HepG2 (cell line): Measurements from ENCODE around the gene ARL2. TPM values are rescaled to one million over a fixed set of nuclear protein-coding genes. Genes with fewer than 3 reads are reported as not detected.

Experiments
- AKAP8 ChIP-seq: sonication (generic); formaldehyde crosslinking; IDR thresholded peaks from 2 replicates; pipeline ENCODE4 v1.5.1; 2020; ENCODE audit warnings: mild to moderate bottlenecking, missing genetic modification reagents
- CHD4 ChIP-seq: fragments of 200-600 bp; sonication (generic); IDR thresholded peaks from 2 replicates; pipeline ENCODE4 v1.7.0; 2017; ENCODE audit warnings: mild to moderate bottlenecking, low read length, borderline replicate concordance
- HOXA5 ChIP-seq: sonication (generic); formaldehyde crosslinking; IDR thresholded peaks from 2 replicates; pipeline ENCODE4 v1.4.0; 2020; ENCODE audit warnings: missing genetic modification reagents
- MXD4 ChIP-seq: IDR thresholded peaks from 2 replicates; pipeline ENCODE4 v1.6.1; 2016; ENCODE audit warnings: mild to moderate bottlenecking, missing biosample characterization, missing genetic modification reagents
- RAD21 ChIP-seq: fragments of 450-650 bp; formaldehyde crosslinking; IDR thresholded peaks from 2 replicates; pipeline ENCODE4 v1.5.0; 2020; ENCODE audit warnings: mild to moderate bottlenecking
- SMARCC2 ChIP-seq: fragments of 450-650 bp; IDR thresholded peaks from 2 replicates; pipeline ENCODE4 v1.6.1; 2017; ENCODE audit warnings: antibody characterized with exemption, mild to moderate bottlenecking
- SMC3 ChIP-seq: IDR thresholded peaks from 2 replicates; pipeline ENCODE4 v1.6.1; 2011; ENCODE audit warnings: low read length, improper control_type of control experiment
- STAG1 ChIP-seq: sonication (generic); formaldehyde crosslinking; IDR thresholded peaks from 2 replicates; pipeline ENCODE4 v1.4.0; 2020; ENCODE audit warnings: missing genetic modification reagents
- ZNF20 ChIP-seq: sonication (generic); formaldehyde crosslinking; IDR thresholded peaks from 2 replicates; pipeline ENCODE4 v1.4.0; 2020; ENCODE audit warnings: mild to moderate bottlenecking, moderate library complexity, missing genetic modification reagents
- ZNF274 ChIP-seq: sonication (generic); formaldehyde crosslinking; IDR thresholded peaks from 2 replicates; pipeline ENCODE4 v1.5.1; 2020; ENCODE audit warnings: mild to moderate bottlenecking, missing genetic modification reagents
- ZNF30 ChIP-seq: sonication (generic); formaldehyde crosslinking; IDR thresholded peaks from 2 replicates; pipeline ENCODE4 v1.5.0; 2020; ENCODE audit warnings: mild to moderate bottlenecking, missing genetic modification reagents
- ZNF451 ChIP-seq: sonication (generic); formaldehyde crosslinking; IDR thresholded peaks from 2 replicates; pipeline ENCODE4 v1.5.0; 2020; ENCODE audit warnings: mild to moderate bottlenecking, missing genetic modification reagents
- ZNF557 ChIP-seq: sonication (generic); formaldehyde crosslinking; IDR thresholded peaks from 2 replicates; pipeline ENCODE4 v1.4.0; 2020; ENCODE audit warnings: missing genetic modification reagents
- polyA plus RNA-seq, 8 experiments: library from polyadenylated mRNA; depleted of rRNA in 3 of 8; stranded (reverse) in 7 of 8; unstranded in 1 of 8; fragments of >200 nt; fragmentation: Illumina TruSeq in 4 of 8; extraction: Trizol in 4 of 8; gene quantifications; 2 replicates each; pipeline versions ENCODE4 v1.2.1 to v1.2.3, GENCODE V29; 2011 to 2016; ENCODE audit warnings: low read depth in 4 of 8, missing spikeins in 1 of 8, mixed read lengths in 1 of 8; ENCODE audit not compliant: insufficient read depth in 1 of 8
- total RNA-seq, 5 experiments: library from RNA; depleted of rRNA; stranded (reverse); fragments of >200 nt; fragmentation: Illumina TruSeq; extraction: Trizol; gene quantifications; 2 replicates each; pipeline ENCODE4 v1.2.3, GENCODE V29; 2016; ENCODE audit warnings: low read depth in 1 of 5
- TF ChIP-seq, protein P1 (sequence below): IDR thresholded peaks from 2 replicates; pipeline ENCODE4 v1.6.1; 2016
- TF ChIP-seq, protein P2 (sequence below): sonication (generic); formaldehyde crosslinking; IDR thresholded peaks from 2 replicates; pipeline ENCODE4 v1.8.1; 2023; ENCODE audit warnings: missing genetic modification reagents, inconsistent platforms, borderline replicate concordance
- TF ChIP-seq, protein P3 (sequence below): sonication (generic); formaldehyde crosslinking; IDR thresholded peaks from 2 replicates; pipeline ENCODE4 v1.4.0; 2020; ENCODE audit warnings: missing genetic modification reagents
- TF ChIP-seq, protein P4 (sequence below): sonication (generic); formaldehyde crosslinking; IDR thresholded peaks from 2 replicates; pipeline ENCODE4 v1.4.0; 2020; ENCODE audit warnings: missing genetic modification reagents, borderline replicate concordance
- TF ChIP-seq, protein P5 (sequence below): sonication (generic); formaldehyde crosslinking; IDR thresholded peaks from 2 replicates; pipeline ENCODE4 v1.8.1; 2023; ENCODE audit warnings: mild to moderate bottlenecking, missing genetic modification reagents
- TF ChIP-seq, protein P6 (sequence below): sonication (generic); formaldehyde crosslinking; IDR thresholded peaks from 2 replicates; pipeline ENCODE4 v1.4.0; 2020; ENCODE audit warnings: missing genetic modification reagents

The ARL2 gene
- total and polyA plus RNA-seq, 2 of the 13 experiments (the other 11 are each of a cell fraction or from before 2014, with no cell fraction given): 82.9 to 84.4 TPM

DNA sequence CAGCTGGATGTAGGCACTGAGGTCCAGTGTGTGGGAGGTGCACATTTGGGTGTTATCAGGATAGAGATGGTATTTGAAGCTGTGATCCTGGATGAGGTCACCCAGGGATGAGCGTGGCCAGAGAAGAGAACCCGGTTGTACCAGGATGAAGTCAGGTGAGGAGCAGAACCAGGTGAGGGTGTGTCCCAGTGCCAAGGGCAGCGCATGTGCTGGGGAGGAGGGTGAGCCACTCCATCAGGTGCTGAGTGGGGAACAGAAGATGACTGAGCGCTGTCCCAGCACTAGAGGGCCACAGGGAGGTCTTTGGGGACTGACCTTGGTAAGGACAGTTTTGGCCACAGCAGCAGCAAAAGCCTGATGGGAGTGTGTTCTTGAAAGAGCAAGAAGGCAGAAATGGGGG lies 2.7 kb downstream of the ARL2 start (continued):
- TF ChIP-seq, protein P1, sequence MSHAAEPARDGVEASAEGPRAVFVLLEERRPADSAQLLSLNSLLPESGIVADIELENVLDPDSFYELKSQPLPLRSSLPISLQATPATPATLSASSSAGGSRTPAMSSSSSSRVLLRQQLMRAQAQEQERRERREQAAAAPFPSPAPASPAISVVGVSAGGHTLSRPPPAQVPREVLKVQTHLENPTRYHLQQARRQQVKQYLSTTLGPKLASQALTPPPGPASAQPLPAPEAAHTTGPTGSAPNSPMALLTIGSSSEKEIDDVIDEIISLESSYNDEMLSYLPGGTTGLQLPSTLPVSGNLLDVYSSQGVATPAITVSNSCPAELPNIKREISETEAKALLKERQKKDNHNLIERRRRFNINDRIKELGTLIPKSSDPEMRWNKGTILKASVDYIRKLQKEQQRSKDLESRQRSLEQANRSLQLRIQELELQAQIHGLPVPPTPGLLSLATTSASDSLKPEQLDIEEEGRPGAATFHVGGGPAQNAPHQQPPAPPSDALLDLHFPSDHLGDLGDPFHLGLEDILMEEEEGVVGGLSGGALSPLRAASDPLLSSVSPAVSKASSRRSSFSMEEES (CRISPR knock-in tag): no peak
- TF ChIP-seq ZNF30 (CRISPR knock-in tag) (no peak), SMARCC2 (no peak), ZNF557 (CRISPR knock-in tag) (no peak), AKAP8 (CRISPR knock-in tag) (0 out of 2 replicates have a peak, but pooled peaks have one; percentile 55), ZNF274 (CRISPR knock-in tag) (no peak), MXD4 (CRISPR knock-in tag) (no peak), CHD4 (no peak), STAG1 (CRISPR knock-in tag) (peak; percentile 48; the same call in 1 of the 2 replicates), ZNF451 (CRISPR knock-in tag) (no peak), SMC3 (peak; percentile 2; the same call in 1 of the 2 replicates), HOXA5 (CRISPR knock-in tag) (no peak), ZNF20 (no peak), RAD21 (CRISPR knock-in tag) (peak; percentile 37; the same call in 1 of the 2 replicates)
- TF ChIP-seq, protein P2, sequence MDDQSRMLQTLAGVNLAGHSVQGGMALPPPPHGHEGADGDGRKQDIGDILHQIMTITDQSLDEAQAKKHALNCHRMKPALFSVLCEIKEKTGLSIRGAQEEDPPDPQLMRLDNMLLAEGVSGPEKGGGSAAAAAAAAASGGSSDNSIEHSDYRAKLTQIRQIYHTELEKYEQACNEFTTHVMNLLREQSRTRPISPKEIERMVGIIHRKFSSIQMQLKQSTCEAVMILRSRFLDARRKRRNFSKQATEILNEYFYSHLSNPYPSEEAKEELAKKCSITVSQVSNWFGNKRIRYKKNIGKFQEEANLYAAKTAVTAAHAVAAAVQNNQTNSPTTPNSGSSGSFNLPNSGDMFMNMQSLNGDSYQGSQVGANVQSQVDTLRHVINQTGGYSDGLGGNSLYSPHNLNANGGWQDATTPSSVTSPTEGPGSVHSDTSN: no peak
- TF ChIP-seq, protein P3, sequence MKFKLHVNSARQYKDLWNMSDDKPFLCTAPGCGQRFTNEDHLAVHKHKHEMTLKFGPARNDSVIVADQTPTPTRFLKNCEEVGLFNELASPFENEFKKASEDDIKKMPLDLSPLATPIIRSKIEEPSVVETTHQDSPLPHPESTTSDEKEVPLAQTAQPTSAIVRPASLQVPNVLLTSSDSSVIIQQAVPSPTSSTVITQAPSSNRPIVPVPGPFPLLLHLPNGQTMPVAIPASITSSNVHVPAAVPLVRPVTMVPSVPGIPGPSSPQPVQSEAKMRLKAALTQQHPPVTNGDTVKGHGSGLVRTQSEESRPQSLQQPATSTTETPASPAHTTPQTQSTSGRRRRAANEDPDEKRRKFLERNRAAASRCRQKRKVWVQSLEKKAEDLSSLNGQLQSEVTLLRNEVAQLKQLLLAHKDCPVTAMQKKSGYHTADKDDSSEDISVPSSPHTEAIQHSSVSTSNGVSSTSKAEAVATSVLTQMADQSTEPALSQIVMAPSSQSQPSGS: no peak
- TF ChIP-seq, protein P4, sequence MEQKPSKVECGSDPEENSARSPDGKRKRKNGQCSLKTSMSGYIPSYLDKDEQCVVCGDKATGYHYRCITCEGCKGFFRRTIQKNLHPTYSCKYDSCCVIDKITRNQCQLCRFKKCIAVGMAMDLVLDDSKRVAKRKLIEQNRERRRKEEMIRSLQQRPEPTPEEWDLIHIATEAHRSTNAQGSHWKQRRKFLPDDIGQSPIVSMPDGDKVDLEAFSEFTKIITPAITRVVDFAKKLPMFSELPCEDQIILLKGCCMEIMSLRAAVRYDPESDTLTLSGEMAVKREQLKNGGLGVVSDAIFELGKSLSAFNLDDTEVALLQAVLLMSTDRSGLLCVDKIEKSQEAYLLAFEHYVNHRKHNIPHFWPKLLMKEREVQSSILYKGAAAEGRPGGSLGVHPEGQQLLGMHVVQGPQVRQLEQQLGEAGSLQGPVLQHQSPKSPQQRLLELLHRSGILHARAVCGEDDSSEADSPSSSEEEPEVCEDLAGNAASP (CRISPR knock-in tag): 0 out of 2 replicates have a peak, but pooled peaks have one; percentile 32
- TF ChIP-seq, protein P5, sequence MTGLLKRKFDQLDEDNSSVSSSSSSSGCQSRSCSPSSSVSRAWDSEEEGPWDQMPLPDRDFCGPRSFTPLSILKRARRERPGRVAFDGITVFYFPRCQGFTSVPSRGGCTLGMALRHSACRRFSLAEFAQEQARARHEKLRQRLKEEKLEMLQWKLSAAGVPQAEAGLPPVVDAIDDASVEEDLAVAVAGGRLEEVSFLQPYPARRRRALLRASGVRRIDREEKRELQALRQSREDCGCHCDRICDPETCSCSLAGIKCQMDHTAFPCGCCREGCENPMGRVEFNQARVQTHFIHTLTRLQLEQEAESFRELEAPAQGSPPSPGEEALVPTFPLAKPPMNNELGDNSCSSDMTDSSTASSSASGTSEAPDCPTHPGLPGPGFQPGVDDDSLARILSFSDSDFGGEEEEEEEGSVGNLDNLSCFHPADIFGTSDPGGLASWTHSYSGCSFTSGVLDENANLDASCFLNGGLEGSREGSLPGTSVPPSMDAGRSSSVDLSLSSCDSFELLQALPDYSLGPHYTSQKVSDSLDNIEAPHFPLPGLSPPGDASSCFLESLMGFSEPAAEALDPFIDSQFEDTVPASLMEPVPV (CRISPR knock-in tag): no peak
- TF ChIP-seq, protein P6, sequence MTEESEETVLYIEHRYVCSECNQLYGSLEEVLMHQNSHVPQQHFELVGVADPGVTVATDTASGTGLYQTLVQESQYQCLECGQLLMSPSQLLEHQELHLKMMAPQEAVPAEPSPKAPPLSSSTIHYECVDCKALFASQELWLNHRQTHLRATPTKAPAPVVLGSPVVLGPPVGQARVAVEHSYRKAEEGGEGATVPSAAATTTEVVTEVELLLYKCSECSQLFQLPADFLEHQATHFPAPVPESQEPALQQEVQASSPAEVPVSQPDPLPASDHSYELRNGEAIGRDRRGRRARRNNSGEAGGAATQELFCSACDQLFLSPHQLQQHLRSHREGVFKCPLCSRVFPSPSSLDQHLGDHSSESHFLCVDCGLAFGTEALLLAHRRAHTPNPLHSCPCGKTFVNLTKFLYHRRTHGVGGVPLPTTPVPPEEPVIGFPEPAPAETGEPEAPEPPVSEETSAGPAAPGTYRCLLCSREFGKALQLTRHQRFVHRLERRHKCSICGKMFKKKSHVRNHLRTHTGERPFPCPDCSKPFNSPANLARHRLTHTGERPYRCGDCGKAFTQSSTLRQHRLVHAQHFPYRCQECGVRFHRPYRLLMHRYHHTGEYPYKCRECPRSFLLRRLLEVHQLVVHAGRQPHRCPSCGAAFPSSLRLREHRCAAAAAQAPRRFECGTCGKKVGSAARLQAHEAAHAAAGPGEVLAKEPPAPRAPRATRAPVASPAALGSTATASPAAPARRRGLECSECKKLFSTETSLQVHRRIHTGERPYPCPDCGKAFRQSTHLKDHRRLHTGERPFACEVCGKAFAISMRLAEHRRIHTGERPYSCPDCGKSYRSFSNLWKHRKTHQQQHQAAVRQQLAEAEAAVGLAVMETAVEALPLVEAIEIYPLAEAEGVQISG: no peak
